ENCODE measurements around the gene ARHGDIG.

GRCh38 chr16:268141-269053 lies 12.0 kb upstream of the ARHGDIG start:
- TF ChIP-seq CTCF (conservative IDR thresholded peaks at IDR 0.05; ENCODE audit: low read depth, low read length) (no peak), POLR2A (IDR thresholded peaks at IDR 0.05; ENCODE audit: low read depth, low read length) (no peak), FOS (IDR thresholded peaks at IDR 0.05; ENCODE audit: low read depth, low read length) (no peak), CEBPB (IDR thresholded peaks at IDR 0.05; ENCODE audit: low read depth, low read length) (no peak), USF2 (IDR thresholded peaks at IDR 0.05; ENCODE audit: low read depth, low read length) (no peak)
